ENCODE measurements around the gene PRPF6. TPM values are rescaled to one million over a fixed set of nuclear protein-coding genes. Genes with fewer than 3 reads are reported as not detected.
A peak's percentile ranks its signal among the peaks of the same experiment; 100 is the strongest.

The PRPF6 gene
- total and polyA plus RNA-seq, 2 of the 13 experiments (the other 11 are each of a cell fraction or from before 2014, with no cell fraction given): 63.7 to 101 TPM

GRCh38 chr20:64040231-64041039 is 59.5 kb downstream of the PRPF6 start (continued):
- no peak for TF ChIP-seq ZNF567 (CRISPR knock-in tag; IDR thresholded peaks at IDR 0.05; ENCODE audit: borderline replicate concordance)
- no peak for TF ChIP-seq ZNF652 (CRISPR knock-in tag; IDR thresholded peaks at IDR 0.05; ENCODE audit: borderline replicate concordance, low read depth)
- no peak for TF ChIP-seq KIAA2018 (CRISPR knock-in tag; IDR thresholded peaks at IDR 0.05; ENCODE audit: borderline replicate concordance)
- no peak for TF ChIP-seq ZNF275 (CRISPR knock-in tag; IDR thresholded peaks at IDR 0.05; ENCODE audit: borderline replicate concordance)
- TF ChIP-seq POLR2G (IDR thresholded peaks at IDR 0.05; ENCODE audit: low read depth, low read length): peak; percentile 75
- TF ChIP-seq ZNF446 (CRISPR knock-in tag; IDR thresholded peaks at IDR 0.05): no peak
- TF ChIP-seq ATAD3A (CRISPR knock-in tag; IDR thresholded peaks at IDR 0.05): no peak
- TF ChIP-seq TOPORS (CRISPR knock-in tag; IDR thresholded peaks at IDR 0.05): no peak
- peak; percentile 83; the same call in 1 of the 2 replicates for TF ChIP-seq ZNF468 (CRISPR knock-in tag; IDR thresholded peaks at IDR 0.05)
- TF ChIP-seq ARNT2 (CRISPR knock-in tag; IDR thresholded peaks at IDR 0.05; ENCODE audit: low read depth): no peak
- no peak for TF ChIP-seq ZNF441 (CRISPR knock-in tag; IDR thresholded peaks at IDR 0.05; ENCODE audit: borderline replicate concordance)
- peak; percentile 55 for TF ChIP-seq MAX (IDR thresholded peaks at IDR 0.05)
- TF ChIP-seq ZNF101 (CRISPR knock-in tag; IDR thresholded peaks at IDR 0.05; ENCODE audit: borderline replicate concordance, low read depth): no peak
- TF ChIP-seq ZNF234 (CRISPR knock-in tag; conservative IDR thresholded peaks at IDR 0.05): no peak
- TF ChIP-seq ISX (CRISPR knock-in tag; conservative IDR thresholded peaks at IDR 0.05): no peak
- TF ChIP-seq ZNF281 (CRISPR knock-in tag; IDR thresholded peaks at IDR 0.05; ENCODE audit: borderline replicate concordance): no peak
- peak; percentile 47; the same call in 1 of the 2 replicates for TF ChIP-seq ZNF547 (CRISPR knock-in tag; IDR thresholded peaks at IDR 0.05)

Measured in HepG2 (cell line).